HL-60 (cell line): ENCODE results near the gene CDC42BPB.

Experiments used
- DNase-seq, 2 experiments: peaks; one replicate each; pipeline ENCODE4 v3.0.0-alpha.2; 2010 to 2020; ENCODE audit warnings: low read depth in 1 of 2, low spot score in 1 of 2
- H3K27ac ChIP-seq: fragments of 250-450 bp; sonication (Bioruptor Pico); replicated peaks from 2 replicates; pipeline ENCODE4 v1.5.1; 2020; ENCODE audit warnings: mild to moderate bottlenecking, moderate library complexity
- H3K27me3 ChIP-seq: fragments of 250-450 bp; sonication (Bioruptor Pico); 2 replicates; pipeline ENCODE4 v1.5.1; 2021; ENCODE audit warnings: mild to moderate bottlenecking, moderate library complexity; ENCODE audit not compliant: insufficient read depth, poor library complexity, severe bottlenecking
- H3K4me3 ChIP-seq: replicated peaks from 2 replicates; pipeline ENCODE4 v1.5.1; 2011; ENCODE audit warnings: mild to moderate bottlenecking, control low read depth, low read length; ENCODE audit not compliant: insufficient read depth
- CTCF ChIP-seq: IDR thresholded peaks from one replicate; pipeline ENCODE4 v1.5.1; 2011; ENCODE audit warnings: low read length, control low read depth, inconsistent platforms; ENCODE audit not compliant: insufficient read depth
- GABPA ChIP-seq: IDR thresholded peaks from 2 replicates; pipeline ENCODE4 v1.6.1; 2012; ENCODE audit warnings: low read depth
- POLR2AphosphoS5 ChIP-seq: IDR thresholded peaks from 2 replicates; pipeline ENCODE4 v1.6.1; 2012; ENCODE audit warnings: low read depth
- REST ChIP-seq: IDR thresholded peaks from 2 replicates; pipeline ENCODE4 v1.6.1; 2012; ENCODE audit warnings: low read depth; ENCODE audit not compliant: insufficient replicate concordance
- SPI1 ChIP-seq: IDR thresholded peaks from 2 replicates; pipeline ENCODE4 v1.6.1; 2012; ENCODE audit warnings: low read depth, mild to moderate bottlenecking, borderline replicate concordance

The CDC42BPB gene

GRCh38 chr14:102980409-102980810 is 76.9 kb downstream of the CDC42BPB start:
- TF ChIP-seq GABPA (no peak), POLR2AphosphoS5 (no peak), REST (no peak), SPI1 (no peak), CTCF (no peak)
- DNase-seq: no peak
- H3K4me3 ChIP-seq: no peak overlapping the region
- peaks cover 2% of the 10 kb centered on the region for H3K27me3 ChIP-seq
- H3K27ac ChIP-seq: no peak overlapping the region

- Histone ChIP-seq H3K27me3 (peaks cover 2% of the 10 kb centered on the region), H3K27ac (no peak overlapping the region), H3K4me3 (no peak overlapping the region)
- no peak for TF ChIP-seq SPI1
- no peak for TF ChIP-seq POLR2AphosphoS5
- no peak for TF ChIP-seq REST
- no peak for TF ChIP-seq GABPA
- TF ChIP-seq CTCF: no peak
- DNase-seq: no peak
These were observed 77.9 kb downstream of the CDC42BPB start for GRCh38 chr14:102979406-102979805.

- no peak for DNase-seq
- Histone ChIP-seq H3K4me3 (no peak overlapping the region), H3K27ac (no peak overlapping the region), H3K27me3 (peaks cover 2% of the 10 kb centered on the region)
- TF ChIP-seq REST: no peak
- TF ChIP-seq GABPA: no peak
- no peak for TF ChIP-seq POLR2AphosphoS5
- TF ChIP-seq SPI1: no peak
These were observed 79.9 kb downstream of the CDC42BPB start for GRCh38 chr14:102977475-102977874.

- Histone ChIP-seq H3K4me3 (no peak overlapping the region), H3K27ac (no peak overlapping the region), H3K27me3 (peaks cover 2% of the 10 kb centered on the region)
- DNase-seq: no peak
- TF ChIP-seq SPI1 (no peak), POLR2AphosphoS5 (no peak), GABPA (no peak), CTCF (no peak), REST (no peak)
These were observed 81.7 kb downstream of the CDC42BPB start for GRCh38 chr14:102975662-102976061.
